K562 (cell line): ENCODE results near the gene EHD3. TPM values are rescaled to one million over a fixed set of nuclear protein-coding genes. Genes with fewer than 3 reads are reported as not detected.

Experiments
- ATAC-seq: fragments of 200-7000 bp; cut with Tn5 transposase; 3 replicates; pipeline ENCODE4 v1.9.1; 2020; ENCODE audit warnings: moderate library complexity
- BruUV-seq: library from RNA; stranded (reverse); fragments of 400-500 nt; replicated peaks from 2 replicates; lab custom pipeline; 2021; lab: Mats Ljungman, UMichigan
- CTCF ChIA-PET: fragments of 300-600 bp; formaldehyde crosslinking; extraction: SDS; loops from one replicate; lab custom pipeline; 2021; ENCODE audit warnings: low intra/inter-chr PET ratio; lab: Yijun Ruan, JAX
- POLR2A ChIA-PET: fragments of 300-600, 350-650 bp; sonication (Branson Sonifier 250); formaldehyde crosslinking; extraction: SDS; loops from one replicate; lab custom pipeline; 2021; ENCODE audit warnings: antibody characterized with exemption, inconsistent platforms; lab: Yijun Ruan, JAX
- DNase-seq, 4 experiments: peaks; one replicate each; pipeline versions ENCODE4 v3.0.0 to v3.0.0-alpha.2; 2011 to 2018; ENCODE audit warnings: low spot score in 3 of 4, mixed read lengths in 3 of 4; ENCODE audit errors: extremely low read depth in 1 of 4
- FAIRE-seq: peaks from 2 replicates; lab custom pipeline; 2011; peaks lifted over from hg19 to GRCh38; lab: Jason Lieb, UNC
- H2AFZ ChIP-seq: 2 replicates; pipeline ENCODE4 v1.6.0; 2011; ENCODE audit warnings: low read depth, low read length, control low read depth, inconsistent platforms
- H3K27ac ChIP-seq: fragments of 200-600 bp; 3 replicates; pipeline ENCODE4 v1.8.0; 2011; ENCODE audit warnings: low read depth, mild to moderate bottlenecking, control low read depth, inconsistent platforms, low read length, moderate library complexity, mixed read lengths; ENCODE audit errors: extremely low read depth
- H3K27me3 ChIP-seq, 2 experiments: fragments of 300-600 bp in 1 of 2; 2 replicates in 1 of 2; 3 replicates in 1 of 2; pipeline versions ENCODE4 v1.6.0 to v1.8.0; 2011; ENCODE audit warnings: inconsistent platforms in 2 of 2, low read length in 2 of 2, mild to moderate bottlenecking in 1 of 2, mixed read lengths in 1 of 2, moderate library complexity in 1 of 2; ENCODE audit not compliant: control insufficient read depth in 2 of 2, insufficient read depth in 2 of 2
- H3K36me3 ChIP-seq: fragments of 300-600 bp; 3 replicates; pipeline ENCODE4 v1.8.0; 2011; ENCODE audit warnings: mild to moderate bottlenecking, low read length, inconsistent platforms; ENCODE audit not compliant: control insufficient read depth, insufficient read depth
- H3K4me1 ChIP-seq, 2 experiments: fragments of 200-600 bp in 1 of 2; replicated peaks in 1 of 2; 2 replicates in 1 of 2; 3 replicates in 1 of 2; pipeline versions ENCODE4 v1.5.1 to v1.8.0; 2011; ENCODE audit warnings: inconsistent platforms in 2 of 2, low read length in 2 of 2, mild to moderate bottlenecking in 1 of 2, mixed read lengths in 1 of 2, moderate library complexity in 1 of 2; ENCODE audit not compliant: control insufficient read depth in 2 of 2, insufficient read depth in 2 of 2
- H3K4me2 ChIP-seq: 2 replicates; pipeline ENCODE4 v1.6.1; 2011; ENCODE audit warnings: low read length, control low read depth, inconsistent platforms, mixed read lengths; ENCODE audit not compliant: insufficient read depth
- H3K4me3 ChIP-seq: fragments of 200-600 bp; sonication (generic), shearing (Covaris generic); 2 replicates; pipeline ENCODE4 v1.5.1; 2016; ENCODE audit warnings: control low read depth, inconsistent platforms
- H3K79me2 ChIP-seq: fragments of 200-600 bp; 3 replicates; pipeline ENCODE4 v1.8.0; 2011; ENCODE audit warnings: low read length, inconsistent platforms; ENCODE audit not compliant: control insufficient read depth, insufficient read depth
- H3K9ac ChIP-seq, 2 experiments: 2 replicates each; pipeline versions ENCODE4 v1.6.0 to v1.6.1; 2011; ENCODE audit warnings: low read depth in 2 of 2, low read length in 2 of 2, control low read depth in 1 of 2, inconsistent platforms in 1 of 2, mild to moderate bottlenecking in 1 of 2, mixed read lengths in 1 of 2; ENCODE audit not compliant: insufficient read depth in 1 of 2
- H3K9me1 ChIP-seq: one replicate; pipeline ENCODE4 v1.6.0; 2011; ENCODE audit warnings: inconsistent platforms, mild to moderate bottlenecking, low read length, moderate library complexity; ENCODE audit not compliant: control insufficient read depth, insufficient read depth
- H3K9me3 ChIP-seq: replicated peaks from 2 replicates; pipeline ENCODE4 v1.5.1; 2011; ENCODE audit warnings: low read depth, low read length, inconsistent platforms; ENCODE audit not compliant: control insufficient read depth, insufficient read depth
- H4K20me1 ChIP-seq: replicated peaks from 2 replicates; pipeline ENCODE4 v1.6.1; 2011; ENCODE audit warnings: low read length, inconsistent platforms, mixed read lengths; ENCODE audit not compliant: control insufficient read depth, insufficient read depth
- CUX1 ChIP-seq: fragments of 200-800 bp; sonication (Bioruptor generic); IDR thresholded peaks from 2 replicates; pipeline ENCODE4 v1.6.1; 2016; ENCODE audit warnings: missing genetic modification characterization, missing compliant biosample characterization
- HDAC1 ChIP-seq, 2 experiments: fragments of 450-650 bp; IDR thresholded peaks; 2 replicates each; pipeline ENCODE4 v1.6.1; 2016 to 2017; ENCODE audit warnings: inconsistent platforms in 1 of 2, mild to moderate bottlenecking in 1 of 2, moderate library complexity in 1 of 2
- HNRNPUL1 ChIP-seq: fragments of 200-400 bp; formaldehyde crosslinking; IDR thresholded peaks from 2 replicates; pipeline ENCODE4 v1.6.1; 2017; ENCODE audit warnings: low read length
- IRF2 ChIP-seq: sonication (generic); formaldehyde crosslinking; IDR thresholded peaks from 2 replicates; pipeline ENCODE4 v1.8.1; 2022; ENCODE audit warnings: mild to moderate bottlenecking, missing genetic modification reagents
- POLR2B ChIP-seq: fragments of 450-650 bp; IDR thresholded peaks from 2 replicates; pipeline ENCODE4 v1.6.1; 2018; ENCODE audit warnings: low read depth; ENCODE audit not compliant: partially characterized antibody
- USF1 ChIP-seq: sonication (generic); formaldehyde crosslinking; IDR thresholded peaks from 2 replicates; pipeline ENCODE4 v1.9.0; 2022; ENCODE audit warnings: mild to moderate bottlenecking, missing genetic modification reagents
- ZBTB17 ChIP-seq: fragments of 450-650 bp; formaldehyde crosslinking; IDR thresholded peaks from 2 replicates; pipeline ENCODE4 v1.4.0; 2020; ENCODE audit warnings: mild to moderate bottlenecking
- ZNF717 ChIP-seq: fragments of 250-450 bp; sonication (Bioruptor Pico); IDR thresholded peaks from 2 replicates; pipeline ENCODE4 v1.5.0; 2021
- ZNF766 ChIP-seq: fragments of 200-800 bp; sonication (Bioruptor generic); conservative IDR thresholded peaks from 2 replicates; pipeline ENCODE4 v1.6.1; 2016; ENCODE audit warnings: missing genetic modification characterization, missing compliant biosample characterization
- WGBS: fragments of 100-300 bp; shearing (Covaris generic); methylation state at CpG from one replicate; pipeline ENCODE4 v1.1.6; 2016; ENCODE audit warnings: low coverage, mixed read lengths; ENCODE audit not compliant: insufficient coverage; ENCODE audit errors: missing lambda C conversion rate; 5-methylcytosine and 5-hydroxymethylcytosine counted together
- in situ Hi-C: fragments of 300-500 bp; cut with MboI; formaldehyde crosslinking; loops from 4 replicates; pipeline ENCODE4 v1.15.0; 2018; ENCODE audit warnings: inconsistent platforms, mixed read lengths
- intact Hi-C: fragments of 100-400 bp; cut with micrococcal nuclease; formaldehyde crosslinking; loops from 2 replicates; pipeline ENCODE4 v1.14.2; 2022
- polyA plus RNA-seq, 8 experiments: library from polyadenylated mRNA; depleted of rRNA in 4 of 8; stranded (reverse) in 5 of 8; unstranded in 3 of 8; fragments of >200 nt; fragmentation: Nextera tagmentation in 2 of 8; fragmentation: Illumina TruSeq in 1 of 8; extraction: Ambion mirVana in 2 of 8; extraction: Trizol in 1 of 8; gene quantifications; 2 replicates each; pipeline versions ENCODE4 v1.2.1 to v1.2.3, GENCODE V29; 2011 to 2014; ENCODE audit warnings: inconsistent platforms in 1 of 8, missing spikeins in 1 of 8
- total RNA-seq, 7 experiments: library from RNA; depleted of rRNA in 6 of 7; stranded (reverse); fragments of >200 nt in 6 of 7; fragmentation: Illumina TruSeq in 2 of 7; extraction: Trizol in 2 of 7; gene quantifications; 2 replicates each; pipeline versions ENCODE4 v1.2.1 to v1.2.3, GENCODE V29; 2011 to 2021; ENCODE audit warnings: low replicate concordance in 1 of 7

EHD3 gene
- total and polyA plus RNA-seq, 9 of the 15 experiments (the other 6 are each of a cell fraction or from before 2014, with no cell fraction given) = under 0.01 to 0.04 (median 0.03) TPM; not detected in 3

GRCh38 chr2:31202041-31202440 lies 31.9 kb upstream of the EHD3 start:
- Histone ChIP-seq H3K9ac (no peak overlapping the region), H3K9me1 (no peaks in the 10 kb centered on the region), H3K4me1 (no peaks in the 10 kb centered on the region), H3K27ac (no peak overlapping the region), H3K36me3 (no peaks in the 10 kb centered on the region), H2AFZ (no peak overlapping the region), H4K20me1 (no peaks in the 10 kb centered on the region), H3K4me3 (no peak overlapping the region), H3K4me2 (no peak overlapping the region), H3K9me3 (no peaks in the 10 kb centered on the region), H3K79me2 (no peaks in the 10 kb centered on the region), H3K27me3 (peaks cover 0 to 17% of the 10 kb centered on the region in 2 experiments; a peak in 3 of 5 replicates)
- ATAC-seq (no peak), DNase-seq (no peak), FAIRE-seq (no peak)
- in situ Hi-C loops (no loop called here), intact Hi-C loops (no loop called here)
- no TSS peak for BruUV-seq
- TF ChIP-seq ZNF717 (CRISPR knock-in tag) (no peak), ZNF766 (no peak), CUX1 (CRISPR knock-in tag) (no peak), ZBTB17 (no peak), HDAC1 (IDR thresholded peaks at IDR 0.05) (no peak), IRF2 (CRISPR knock-in tag) (no peak), POLR2B (no peak), HNRNPUL1 (no peak), USF1 (no peak)
- 0% methylated on average over 5 of the region's 5 CpGs for WGBS
- ChIA-PET CTCF (no interaction called here), POLR2A (no interaction called here)
